HG03103 (cell line): Measurements from ENCODE around the gene ATF4.
"Not testable (repeated sequence)": the region's sequence is repeated elsewhere in the genome, so short reads cannot be mapped to it uniquely, and the experiment has no call there.

Experiments
- ATAC-seq: cut with Tn5 transposase; IDR thresholded peaks from one replicate; pipeline ENCODE4 v1.9.1; 2021; ENCODE audit warnings: low read depth; ENCODE audit not compliant: unreplicated experiment

ATF4 gene

DNA sequence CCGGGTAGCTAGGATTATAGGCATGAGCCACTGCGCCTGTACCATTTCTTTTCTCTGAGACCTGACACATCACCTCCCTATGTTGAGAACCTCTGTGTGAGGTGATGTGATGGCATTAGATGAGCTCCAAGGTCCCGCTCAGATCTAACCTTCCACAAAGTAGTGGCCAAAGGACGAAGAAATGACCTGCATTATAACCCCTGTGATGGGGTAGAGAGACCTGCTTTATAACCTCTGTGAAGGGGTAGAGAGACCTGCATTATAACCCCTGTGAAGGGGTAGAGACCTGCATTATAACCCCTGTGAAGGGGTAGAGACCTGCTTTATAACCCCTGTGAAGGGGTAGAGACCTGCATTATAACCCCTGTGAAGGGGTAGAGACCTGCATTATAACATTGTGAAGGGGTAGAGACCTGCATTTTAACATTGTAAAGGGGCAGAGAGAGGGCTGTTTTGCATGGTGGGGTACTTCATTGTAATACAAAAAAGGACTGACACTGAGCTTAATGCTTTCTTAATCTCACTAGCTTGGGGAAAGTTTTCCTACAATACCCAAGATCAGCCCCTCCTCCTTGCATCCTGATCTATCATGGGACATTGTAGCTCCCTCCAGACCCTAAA lies 9.7 kb upstream of the ATF4 start:
- no peak for ATAC-seq

DNA sequence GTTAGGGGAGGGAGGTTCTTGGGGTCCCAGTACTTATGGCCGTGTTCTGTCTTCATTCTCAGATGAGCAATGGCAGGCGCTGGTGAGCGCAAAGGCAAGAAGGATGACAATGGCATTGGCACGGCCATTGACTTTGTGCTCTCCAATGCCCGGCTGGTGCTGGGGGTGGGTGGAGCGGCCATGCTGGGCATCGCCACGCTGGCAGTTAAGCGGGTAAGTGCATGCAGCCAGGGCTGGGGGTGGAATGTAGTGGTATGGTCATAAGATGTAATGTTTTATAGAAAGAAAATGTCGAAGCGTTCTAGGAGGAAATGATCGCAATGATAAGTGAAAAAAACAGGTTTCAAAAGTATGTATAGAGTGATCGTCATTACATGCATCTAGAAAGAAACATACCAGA lies 9.1 kb upstream of the ATF4 start:
- ATAC-seq = no peak

DNA sequence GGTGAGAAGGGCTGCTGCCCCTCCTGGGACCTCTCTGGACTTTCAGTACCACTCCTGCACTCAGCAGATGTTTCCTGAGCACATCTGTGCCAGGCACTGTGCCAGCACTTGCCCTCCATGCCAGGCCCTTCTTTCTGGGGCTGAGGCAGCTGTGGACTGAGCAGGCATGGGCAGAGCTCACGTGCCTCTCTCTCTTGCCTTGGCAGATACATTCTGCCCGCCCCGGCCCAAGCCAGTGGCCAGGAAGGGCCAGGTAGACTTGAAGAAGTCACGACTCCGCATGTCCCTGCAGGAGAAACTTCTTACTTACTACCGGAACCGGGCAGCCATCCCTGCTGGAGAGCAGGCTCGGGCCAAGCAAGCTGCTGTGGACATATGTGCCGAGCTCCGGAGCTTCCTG lies 8.3 kb upstream of the ATF4 start:
- no peak for ATAC-seq

DNA sequence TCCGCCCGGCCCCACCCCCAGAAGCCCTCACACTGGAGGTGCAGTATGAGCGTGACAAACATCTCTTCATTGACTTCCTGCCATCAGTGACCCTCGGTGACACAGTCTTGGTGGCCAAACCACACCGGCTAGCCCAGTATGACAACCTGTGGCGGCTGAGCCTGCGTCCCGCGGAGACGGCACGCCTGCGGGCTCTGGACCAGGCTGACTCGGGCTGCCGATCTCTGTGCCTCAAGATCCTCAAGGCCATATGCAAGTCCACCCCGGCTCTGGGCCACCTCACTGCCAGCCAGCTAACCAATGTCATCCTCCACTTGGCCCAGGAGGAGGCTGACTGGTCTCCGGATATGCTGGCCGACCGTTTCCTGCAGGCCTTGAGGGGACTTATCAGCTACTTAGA lies 6.6 kb upstream of the ATF4 start:
- ATAC-seq = no peak

DNA sequence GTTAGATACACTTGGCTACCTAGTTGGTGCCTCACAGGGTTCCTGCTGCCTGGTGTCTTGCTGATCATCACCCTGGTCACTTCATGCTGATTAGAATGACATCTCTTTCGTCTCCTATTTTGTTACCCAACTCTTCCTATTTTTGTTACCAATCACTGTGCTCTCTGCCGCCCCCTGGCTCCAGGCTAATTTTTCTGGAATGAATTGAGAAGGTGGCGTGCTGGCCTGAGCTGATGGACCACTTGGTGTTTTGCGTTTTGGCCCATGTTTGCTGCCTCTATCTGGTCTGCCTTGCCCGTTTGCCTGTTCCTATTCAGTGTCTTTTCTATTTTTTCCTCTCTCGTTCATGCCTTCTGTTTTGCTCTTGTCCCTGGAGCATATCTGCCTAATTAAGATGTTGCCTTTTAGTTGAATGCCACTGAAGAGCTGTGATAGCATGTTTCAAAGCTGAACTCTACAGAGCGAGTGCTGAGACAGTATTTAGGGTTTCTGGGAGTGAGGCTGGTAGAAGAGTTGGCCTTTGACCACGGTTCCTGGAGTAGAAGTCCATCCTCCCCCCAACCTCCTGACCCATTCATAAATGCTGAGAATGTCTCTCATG lies 5.9 kb upstream of the ATF4 start:
- ATAC-seq = no peak

DNA sequence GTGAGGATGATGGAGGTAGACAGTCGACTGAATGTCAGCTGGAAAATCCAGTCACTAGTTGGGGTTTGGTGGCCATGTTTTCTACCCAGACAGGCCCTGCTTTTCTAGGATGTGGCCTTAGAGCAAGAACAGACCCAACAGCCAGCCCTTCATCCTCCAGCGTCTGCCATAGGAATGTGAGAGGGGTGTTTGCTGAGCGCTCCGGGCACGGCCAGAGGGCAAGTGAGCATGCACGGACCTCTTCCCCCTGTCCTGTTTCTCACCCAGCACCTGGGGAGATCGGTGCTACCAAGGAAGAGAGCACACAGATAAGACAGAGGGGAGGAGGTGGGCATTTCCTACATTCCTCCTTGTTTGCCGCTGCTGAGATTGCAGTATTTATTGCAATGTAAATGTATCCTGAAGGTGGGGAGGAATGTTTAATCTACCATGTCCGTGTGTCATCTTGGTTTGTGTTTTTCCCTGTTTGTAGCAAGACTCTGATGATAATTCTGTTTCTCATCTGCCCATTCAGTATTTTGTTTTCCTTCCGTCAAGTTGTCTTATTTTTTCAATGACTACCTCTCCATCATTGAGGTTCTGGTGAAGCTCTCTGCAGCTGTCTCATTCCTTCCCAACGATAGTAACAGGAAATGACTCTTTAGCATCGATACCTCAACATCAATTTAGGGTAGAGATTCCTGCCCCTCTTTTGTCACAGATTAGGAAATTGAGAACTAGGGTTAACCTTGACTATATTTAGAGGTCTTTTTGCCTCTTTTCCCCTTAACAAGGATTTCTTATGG lies 4.9 kb upstream of the ATF4 start:
- ATAC-seq = no peak

DNA sequence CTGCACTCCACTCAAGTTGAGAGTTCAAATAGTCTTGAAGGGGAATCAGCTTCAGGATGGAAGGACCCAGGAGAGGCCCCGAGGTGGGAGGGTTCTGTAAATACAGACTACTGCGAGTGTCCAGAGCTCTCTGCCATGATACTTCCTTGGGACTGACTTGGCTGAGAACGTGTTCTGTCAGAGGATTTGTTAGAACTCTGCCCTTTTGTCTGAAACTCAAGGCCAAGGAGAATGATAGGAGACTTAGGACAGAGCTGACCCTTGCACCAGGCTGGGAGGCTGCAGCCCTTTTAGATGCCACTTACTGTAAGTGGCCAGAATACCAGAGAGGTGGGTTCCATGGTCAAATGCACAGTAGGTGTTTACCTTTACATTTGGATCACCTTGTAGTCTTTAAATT lies 2.9 kb upstream of the ATF4 start:
- no peak for ATAC-seq

DNA sequence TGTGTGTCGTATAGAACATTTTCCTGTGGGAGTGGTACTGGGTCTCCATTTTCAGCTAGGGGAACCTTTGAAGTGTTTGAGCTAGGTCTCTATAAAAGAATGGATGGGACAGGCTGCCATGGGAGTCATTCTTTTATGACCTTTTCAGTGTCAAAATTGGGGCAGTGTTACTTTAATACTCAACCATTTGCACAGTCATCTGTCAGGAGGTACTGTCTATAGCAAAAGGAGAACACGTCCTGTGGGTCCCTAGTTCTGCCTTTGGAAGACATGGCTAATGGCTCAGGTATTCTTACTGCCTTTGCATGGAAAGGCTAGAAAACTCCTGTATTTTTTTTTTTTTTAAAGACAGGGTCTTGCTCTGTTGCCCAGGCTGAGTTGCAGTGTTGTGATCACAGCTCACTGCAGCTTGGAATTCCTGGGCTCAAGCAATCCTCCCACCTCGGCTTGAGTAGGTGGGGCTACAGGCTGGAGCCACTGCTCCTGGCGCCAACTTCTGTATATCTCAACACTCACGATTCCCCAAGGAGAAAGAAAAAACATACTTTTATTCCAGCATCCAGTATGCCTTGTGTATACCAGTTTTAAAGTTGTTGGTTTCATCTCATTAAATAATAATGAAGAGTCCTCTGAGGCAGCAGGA lies 2.1 kb upstream of the ATF4 start:
- no peak for ATAC-seq

DNA sequence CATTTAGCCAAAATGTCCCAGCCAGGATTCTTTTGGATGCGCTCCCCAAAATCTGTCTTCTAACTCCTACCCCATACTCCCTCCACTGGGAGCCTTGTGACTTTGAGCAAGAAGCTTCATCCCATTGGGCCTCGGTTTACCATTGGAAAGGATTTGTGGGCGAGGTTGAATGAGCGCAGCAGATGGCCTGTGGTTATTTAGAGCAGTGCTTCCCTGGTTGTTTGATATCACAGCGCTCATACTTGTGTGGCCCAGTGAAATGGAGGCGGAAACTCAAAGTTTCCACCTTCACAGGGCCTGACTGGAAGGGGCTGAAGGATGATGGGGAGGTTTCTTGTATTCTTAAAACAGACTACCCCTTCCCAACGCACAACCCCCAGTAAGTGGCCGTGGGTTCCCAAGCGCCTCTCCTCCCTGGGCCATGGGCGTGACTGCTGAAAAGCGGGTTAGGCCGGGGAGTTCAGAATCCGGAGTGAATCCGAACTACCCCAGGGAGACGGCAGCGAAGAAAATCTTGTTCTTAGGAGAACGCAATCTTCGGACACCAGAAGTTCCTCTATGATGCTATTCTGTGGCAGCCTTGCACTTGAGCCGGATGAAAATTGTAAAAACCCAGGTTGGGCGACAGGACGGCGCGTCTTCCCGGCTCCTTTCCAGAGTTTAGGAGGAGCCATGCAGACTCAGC lies 1.2 kb upstream of the ATF4 start:
- peak; percentile 4 for ATAC-seq

DNA sequence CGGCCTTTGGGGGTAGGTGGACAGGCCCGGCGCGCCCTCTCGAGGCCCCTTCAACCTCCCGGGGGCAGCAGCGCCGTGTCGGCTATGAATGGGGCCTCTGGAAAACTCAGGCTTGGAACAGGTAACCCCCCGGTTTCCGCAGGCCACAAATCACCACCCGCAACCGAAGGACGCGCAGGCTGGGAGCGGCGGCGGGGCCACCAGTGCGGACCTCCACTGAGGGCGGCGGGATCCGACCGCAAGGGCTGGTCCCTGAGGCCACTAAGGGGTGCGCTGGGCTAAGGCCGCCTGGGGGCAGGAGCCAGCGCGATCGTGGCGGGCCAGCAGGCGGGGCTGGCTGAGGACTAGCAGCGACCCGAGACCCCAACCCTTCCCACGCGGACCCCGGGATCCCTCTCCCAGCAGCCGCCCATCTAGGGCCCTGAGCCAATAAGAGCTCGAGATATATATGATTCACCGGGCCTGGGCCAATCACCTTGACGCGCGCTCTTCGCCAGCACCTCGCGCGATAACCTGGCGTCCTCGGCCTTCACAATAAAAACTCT lies 609 bp upstream of the ATF4 start:
- ATAC-seq = peak; percentile 68

DNA sequence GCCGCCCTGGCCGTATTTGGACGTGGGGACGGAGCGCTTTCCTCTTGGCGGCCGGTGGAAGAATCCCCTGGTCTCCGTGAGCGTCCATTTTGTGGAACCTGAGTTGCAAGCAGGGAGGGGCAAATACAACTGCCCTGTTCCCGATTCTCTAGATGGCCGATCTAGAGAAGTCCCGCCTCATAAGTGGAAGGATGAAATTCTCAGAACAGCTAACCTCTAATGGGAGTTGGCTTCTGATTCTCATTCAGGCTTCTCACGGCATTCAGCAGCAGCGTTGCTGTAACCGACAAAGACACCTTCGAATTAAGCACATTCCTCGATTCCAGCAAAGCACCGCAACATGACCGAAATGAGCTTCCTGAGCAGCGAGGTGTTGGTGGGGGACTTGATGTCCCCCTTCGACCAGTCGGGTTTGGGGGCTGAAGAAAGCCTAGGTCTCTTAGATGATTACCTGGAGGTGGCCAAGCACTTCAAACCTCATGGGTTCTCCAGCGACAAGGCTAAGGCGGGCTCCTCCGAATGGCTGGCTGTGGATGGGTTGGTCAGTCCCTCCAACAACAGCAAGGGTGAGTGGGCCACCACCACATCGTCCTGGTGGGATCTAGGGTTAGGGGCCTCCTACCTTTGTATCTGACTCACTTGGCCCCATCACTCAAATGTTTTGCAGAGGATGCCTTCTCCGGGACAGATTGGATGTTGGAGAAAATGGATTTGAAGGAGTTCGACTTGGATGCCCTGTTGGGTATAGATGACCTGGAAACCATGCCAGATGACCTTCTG lies 934 bp downstream of the ATF4 start:
- not testable (repeated sequence) for ATAC-seq

DNA sequence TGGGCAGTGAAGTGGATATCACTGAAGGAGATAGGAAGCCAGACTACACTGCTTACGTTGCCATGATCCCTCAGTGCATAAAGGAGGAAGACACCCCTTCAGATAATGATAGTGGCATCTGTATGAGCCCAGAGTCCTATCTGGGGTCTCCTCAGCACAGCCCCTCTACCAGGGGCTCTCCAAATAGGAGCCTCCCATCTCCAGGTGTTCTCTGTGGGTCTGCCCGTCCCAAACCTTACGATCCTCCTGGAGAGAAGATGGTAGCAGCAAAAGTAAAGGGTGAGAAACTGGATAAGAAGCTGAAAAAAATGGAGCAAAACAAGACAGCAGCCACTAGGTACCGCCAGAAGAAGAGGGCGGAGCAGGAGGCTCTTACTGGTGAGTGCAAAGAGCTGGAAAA lies 1.7 kb downstream of the ATF4 start:
- ATAC-seq = not testable (repeated sequence)

DNA sequence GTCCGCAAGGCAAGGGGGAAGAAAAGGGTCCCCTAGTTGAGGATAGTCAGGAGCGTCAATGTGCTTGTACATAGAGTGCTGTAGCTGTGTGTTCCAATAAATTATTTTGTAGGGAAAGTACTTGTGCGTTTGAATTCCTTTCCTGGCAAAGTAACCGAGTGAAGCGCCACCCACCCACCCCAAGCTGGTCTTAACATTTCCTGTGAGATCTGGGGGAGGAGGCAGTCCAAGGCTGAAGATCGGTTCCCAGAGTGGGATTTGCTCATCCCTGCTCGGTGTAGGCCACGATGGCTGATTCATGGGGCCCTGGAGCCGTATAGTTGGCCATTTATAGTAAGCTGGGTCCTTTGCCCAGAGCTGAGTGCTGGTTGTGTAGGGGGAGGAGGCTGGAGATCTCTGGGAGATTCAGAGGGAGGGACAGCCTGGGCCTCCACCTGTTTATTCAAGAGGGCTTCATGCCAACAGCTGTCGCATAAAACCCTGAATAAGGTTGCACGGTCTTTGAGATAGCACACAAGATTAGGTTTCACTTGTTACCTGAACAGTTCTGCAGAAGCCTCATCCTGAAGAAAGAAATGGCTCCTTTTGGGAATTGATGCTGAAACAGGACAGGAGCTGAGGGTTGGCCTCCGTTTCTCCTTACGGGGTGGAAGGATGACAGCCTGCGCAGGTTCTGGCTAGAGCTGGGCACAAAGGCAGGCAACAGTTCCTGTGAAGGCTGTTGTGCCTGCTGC lies 2.4 kb downstream of the ATF4 start:
- ATAC-seq = no peak

DNA sequence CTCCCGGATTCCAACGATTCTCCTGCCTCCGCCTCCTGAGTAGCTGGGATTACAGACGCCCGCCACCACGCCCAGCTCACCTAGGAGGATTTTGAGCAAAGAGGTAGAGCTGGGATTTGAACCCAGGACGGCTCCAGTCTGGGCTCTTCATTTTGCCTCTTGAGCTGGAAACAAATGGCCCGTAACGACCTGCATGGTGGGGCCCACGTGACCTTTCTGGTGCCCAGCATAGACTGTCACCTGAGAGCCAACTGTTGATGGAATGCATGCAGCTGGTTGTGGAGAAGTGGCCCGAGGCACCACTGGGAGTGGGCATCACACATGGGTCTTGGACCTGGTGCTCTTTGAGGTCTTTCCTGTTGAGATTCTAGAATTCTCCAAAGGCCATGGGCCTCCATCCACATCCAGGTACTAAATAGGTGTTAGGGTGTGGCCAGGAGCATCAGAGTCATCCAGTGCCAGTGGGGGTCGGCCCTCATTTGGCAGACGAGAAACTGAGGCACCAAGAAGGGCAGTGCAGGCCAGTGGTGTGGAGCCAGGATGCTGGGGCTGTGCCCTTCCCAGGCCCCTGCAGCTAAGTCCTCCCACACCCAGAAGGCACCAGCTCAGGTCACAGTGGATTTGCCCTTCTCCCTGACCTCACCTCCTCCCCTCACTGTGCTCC lies 3.9 kb downstream of the ATF4 start:
- no peak for ATAC-seq

DNA sequence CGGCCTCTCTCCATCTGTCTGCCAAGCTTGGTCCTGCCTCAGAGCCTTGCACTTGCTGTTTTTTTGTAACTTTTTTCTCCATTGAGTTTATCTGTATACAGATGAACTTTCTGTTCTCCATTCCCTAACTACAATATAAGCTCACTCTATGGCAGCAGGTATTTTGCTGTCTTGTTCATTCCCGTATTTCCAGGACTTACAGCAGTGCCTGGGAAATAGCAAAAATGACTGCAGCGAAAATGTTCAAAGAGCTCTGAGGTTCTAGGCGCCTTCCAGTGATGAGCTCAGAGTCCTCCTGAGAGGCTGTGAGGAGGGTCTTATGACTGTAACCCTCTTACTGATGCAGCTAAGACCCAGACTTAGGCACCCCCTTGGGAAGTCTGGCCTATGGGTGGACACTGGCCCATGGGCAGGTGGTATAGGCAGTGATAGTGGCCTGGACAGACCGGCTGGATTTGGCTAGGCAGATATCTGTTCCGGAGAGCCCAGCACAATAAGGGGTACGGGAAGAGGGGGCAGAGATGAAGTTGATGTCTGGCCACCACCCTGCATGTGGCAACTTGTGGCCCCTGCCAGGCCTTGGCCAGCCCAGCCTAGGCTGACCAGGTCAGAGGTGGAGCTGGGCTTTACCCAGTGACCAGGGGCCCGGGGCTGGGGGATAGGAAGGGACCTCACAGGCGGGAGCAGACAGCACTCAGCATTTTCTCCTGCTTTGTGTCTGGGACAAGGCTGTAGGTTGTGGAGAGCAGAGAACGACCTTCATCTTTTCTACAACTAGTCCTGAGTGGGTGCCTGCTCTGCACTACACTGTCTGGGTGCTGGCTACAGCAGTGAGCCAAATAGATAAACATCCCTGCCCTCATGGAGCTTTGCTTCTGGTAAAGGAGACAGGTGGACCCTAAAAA lies 4.6 kb downstream of the ATF4 start:
- ATAC-seq = no peak

DNA sequence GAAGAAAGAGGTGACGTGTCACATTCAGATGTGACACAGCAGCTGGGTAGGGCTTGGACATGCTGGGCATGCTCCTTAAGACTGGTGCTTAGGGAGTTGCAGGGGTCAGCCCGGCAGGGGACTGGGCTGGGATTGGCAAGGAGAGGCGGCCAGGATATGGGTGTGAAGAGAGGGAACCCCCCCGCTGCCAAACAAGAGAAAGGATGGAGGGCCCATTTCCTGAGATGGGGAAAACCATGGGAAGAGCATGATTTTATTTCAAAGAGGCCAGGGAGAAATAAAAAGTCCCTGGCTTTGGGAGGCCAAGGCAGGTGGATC lies 5.3 kb downstream of the ATF4 start:
- no peak for ATAC-seq

DNA sequence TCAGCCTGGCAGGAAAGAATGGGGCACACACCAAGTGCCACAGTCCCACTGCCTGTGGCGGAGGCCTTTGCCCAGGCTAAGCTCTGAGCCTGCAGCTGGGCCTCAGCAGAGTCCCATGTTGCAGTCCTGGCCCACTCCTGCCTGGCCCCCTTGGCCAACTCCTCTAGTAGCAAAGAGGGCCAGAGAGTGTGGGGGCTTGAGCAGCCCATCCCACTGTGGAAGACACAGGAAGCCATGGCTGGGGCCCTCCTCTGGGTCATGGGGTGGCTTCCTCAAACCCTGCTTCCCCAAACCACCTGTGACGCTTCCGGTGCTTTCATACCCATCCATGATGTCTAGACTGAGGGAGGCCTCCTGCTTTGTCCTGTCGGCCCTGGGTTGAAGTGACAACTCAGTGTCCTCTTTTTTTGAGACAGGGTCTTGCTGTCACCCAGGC lies 6.4 kb downstream of the ATF4 start:
- ATAC-seq = no peak

DNA sequence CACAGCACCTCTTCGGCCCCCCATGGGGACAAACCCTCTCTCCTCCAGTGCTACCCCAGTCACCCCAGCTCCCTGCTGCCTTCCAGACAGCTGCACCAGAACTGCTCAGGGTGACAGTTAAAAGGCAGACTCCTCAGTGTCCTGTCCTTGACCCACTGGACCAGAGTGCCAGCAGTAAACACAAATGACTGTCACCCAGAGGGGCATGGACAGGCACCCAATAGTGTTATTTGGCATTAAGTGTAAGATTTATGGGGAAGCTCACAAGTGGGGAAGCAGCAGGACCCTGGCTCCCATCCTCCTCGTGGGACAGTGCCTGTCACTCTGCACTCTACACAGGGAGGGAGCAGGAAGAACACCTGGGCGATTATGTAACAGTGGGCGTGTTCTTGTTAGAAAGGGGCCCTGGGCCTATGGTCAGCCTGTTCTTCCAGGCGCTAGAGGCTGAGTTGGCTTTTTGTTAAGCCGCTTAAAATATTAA lies 7.2 kb downstream of the ATF4 start:
- no peak for ATAC-seq
